Body of pancreas (tissue), 4 donors: ENCODE measurements around the gene SNTG2. TPM values are rescaled to one million over a fixed set of nuclear protein-coding genes. Genes with fewer than 3 reads are reported as not detected.

ENCODE experiments used
- ATAC-seq: fragments of 150-250 bp; one replicate; pipeline ENCODE4 v1.9.1; 2016
- DNase-seq, 4 donors: peaks; one replicate each; pipeline ENCODE4 v3.0.0-alpha.2; 2019
- H3K27ac ChIP-seq, 4 donors: fragments of 200-600 bp; sonication (generic); 1 replicate in 3 of 4; 2 replicates in 1 of 4; pipeline versions ENCODE4 v1.5.1 to v1.6.1; 2016 to 2019; ENCODE audit warnings: mild to moderate bottlenecking in 1 of 4, mixed read lengths in 1 of 4, moderate library complexity in 1 of 4
- H3K27me3 ChIP-seq, 2 donors: fragments of 200-600 bp; sonication (generic); one replicate each; pipeline ENCODE4 v1.6.0; 2016; ENCODE audit warnings: mild to moderate bottlenecking in 1 of 2
- H3K36me3 ChIP-seq, 2 donors: fragments of 200-600 bp; sonication (generic); replicated peaks in 1 of 2; 2 replicates each; pipeline ENCODE4 v1.5.1; 2016; ENCODE audit warnings: low read depth in 2 of 2; ENCODE audit not compliant: insufficient read depth in 1 of 2
- H3K4me1 ChIP-seq: fragments of 200-600 bp; sonication (generic); one replicate; pipeline ENCODE4 v1.6.0; 2016
- H3K4me3 ChIP-seq, 2 donors: fragments of 200-600 bp; sonication (generic); 1 replicate in 1 of 2; 2 replicates in 1 of 2; pipeline ENCODE4 v1.5.1; 2016 to 2019
- H3K9me3 ChIP-seq, 3 donors: fragments of 200-600 bp; sonication (generic); 1 replicate in 2 of 3; 2 replicates in 1 of 3; pipeline ENCODE4 v1.5.1; 2016
- CTCF ChIP-seq, 7 experiments: fragments of 450-650 bp in 4 of 7; fragments of 200-600 bp in 3 of 7; sonication (generic) in 3 of 7; IDR thresholded peaks; one replicate each; pipeline ENCODE4 v1.5.1; 2016 to 2019; ENCODE audit warnings: antibody characterized with exemption in 7 of 7
- POLR2A ChIP-seq, 3 donors: fragments of 450-650 bp; IDR thresholded peaks; one replicate each; pipeline ENCODE4 v1.6.1; 2016; ENCODE audit warnings: antibody characterized with exemption in 3 of 3, mild to moderate bottlenecking in 2 of 3
- WGBS, 2 donors: methylation state at CpG; one replicate each; pipeline ENCODE4 v1.1.5; 2017; 5-methylcytosine and 5-hydroxymethylcytosine counted together
- intact Hi-C: fragments of 100-400 bp; cut with DNase I; formaldehyde crosslinking; loops from one replicate; pipeline ENCODE4 v1.15.1; 2023
- total RNA-seq, 2 donors: library from RNA; depleted of rRNA; stranded (reverse); fragments of >200 nt; gene quantifications; one replicate each; pipeline ENCODE4 v1.1.0, GENCODE V29; 2016

SNTG2 gene
- total RNA-seq, 2 donors from 2014 or later: 11.9 to 18.7 TPM

- no peaks in the 10 kb centered on the region for H3K27me3 ChIP-seq
- intact Hi-C loops: no loop called here
- H3K9me3 ChIP-seq: no peaks in the 10 kb centered on the region
- DNase-seq: no peak
- WGBS, 2 donors: 86 to 87% methylated on average over 7 of the region's 7 CpGs
- ATAC-seq: no peak
- H3K36me3 ChIP-seq: no peaks in the 10 kb centered on the region
- no peak overlapping the region for H3K27ac ChIP-seq
- no peaks in the 10 kb centered on the region for H3K4me1 ChIP-seq
- no peak overlapping the region for H3K4me3 ChIP-seq
- no peak for TF ChIP-seq POLR2A (IDR thresholded peaks at IDR 0.05)
- no peak for TF ChIP-seq CTCF (IDR thresholded peaks at IDR 0.05)
Observed at GRCh38 chr2:1011985-1012384, 61.3 kb downstream of the SNTG2 start.

GRCh38 chr2:1014802-1015201, 64.2 kb downstream of the SNTG2 start:
- H3K4me1 ChIP-seq: no peaks in the 10 kb centered on the region
- H3K27me3 ChIP-seq: no peaks in the 10 kb centered on the region
- no peak overlapping the region for H3K4me3 ChIP-seq
- TF ChIP-seq POLR2A (IDR thresholded peaks at IDR 0.05): no peak
- TF ChIP-seq CTCF (IDR thresholded peaks at IDR 0.05): no peak
- H3K27ac ChIP-seq: no peak overlapping the region
- H3K9me3 ChIP-seq: no peaks in the 10 kb centered on the region
- DNase-seq (no peak), ATAC-seq (no peak)
- H3K36me3 ChIP-seq: no peaks in the 10 kb centered on the region
- 73 to 75% methylated on average over 12 of the region's 12 CpGs for WGBS, 2 donors
- intact Hi-C loops: no loop called here

GRCh38 chr2:1016500-1016899, 65.9 kb downstream of the SNTG2 start:
- intact Hi-C loops: no loop called here
- ATAC-seq (no peak), DNase-seq (no peak)
- no peaks in the 10 kb centered on the region for H3K4me1 ChIP-seq
- WGBS, 2 donors: 82% methylated on average over 8 of the region's 8 CpGs
- no peak overlapping the region for H3K4me3 ChIP-seq
- H3K9me3 ChIP-seq: no peaks in the 10 kb centered on the region
- TF ChIP-seq POLR2A (IDR thresholded peaks at IDR 0.05) (no peak), CTCF (IDR thresholded peaks at IDR 0.05) (no peak)
- no peaks in the 10 kb centered on the region for H3K27me3 ChIP-seq
- H3K36me3 ChIP-seq: no peaks in the 10 kb centered on the region
- no peak overlapping the region for H3K27ac ChIP-seq

GRCh38 chr2:1017827-1018226, 67.2 kb downstream of the SNTG2 start:
- Histone ChIP-seq H3K27me3 (no peaks in the 10 kb centered on the region), H3K9me3 (no peaks in the 10 kb centered on the region), H3K27ac (no peak overlapping the region), H3K36me3 (no peaks in the 10 kb centered on the region), H3K4me3 (no peak overlapping the region), H3K4me1 (no peaks in the 10 kb centered on the region)
- 74 to 84% methylated on average over 6 of the region's 6 CpGs for WGBS, 2 donors
- ATAC-seq (no peak), DNase-seq (no peak)
- TF ChIP-seq CTCF (IDR thresholded peaks at IDR 0.05) (no peak), POLR2A (IDR thresholded peaks at IDR 0.05) (no peak)
- intact Hi-C loops: no loop called here

- ATAC-seq: no peak
Observed at GRCh38 chr2:1020206-1020605, 69.6 kb downstream of the SNTG2 start.

More at GRCh38 chr2:1020206-1020605, 69.6 kb downstream of the SNTG2 start:
- intact Hi-C loops: no loop called here
- Histone ChIP-seq H3K27ac (no peak overlapping the region), H3K9me3 (no peaks in the 10 kb centered on the region), H3K4me1 (no peaks in the 10 kb centered on the region), H3K36me3 (no peaks in the 10 kb centered on the region), H3K4me3 (no peak overlapping the region), H3K27me3 (no peaks in the 10 kb centered on the region)
- WGBS, 2 donors: 73 to 80% methylated on average over 3 of the region's 3 CpGs
- no peak for TF ChIP-seq POLR2A (IDR thresholded peaks at IDR 0.05)
- no peak for DNase-seq
